Mucosa of rectum (tissue), 2 donors: ENCODE results near the gene FH.

Experiments
- H3K27ac ChIP-seq, 2 donors: one replicate each; pipeline ENCODE4 v1.7.0; 2013; ENCODE audit warnings: inconsistent platforms in 2 of 2, low read depth in 2 of 2, low read length in 2 of 2
- H3K27me3 ChIP-seq, 2 donors: one replicate each; pipeline ENCODE4 v1.7.0; 2013; ENCODE audit warnings: low read length in 2 of 2; ENCODE audit not compliant: control insufficient read depth in 2 of 2, insufficient read depth in 2 of 2
- H3K36me3 ChIP-seq, 2 donors: one replicate each; pipeline ENCODE4 v1.7.0; 2013; ENCODE audit warnings: low read length in 2 of 2; ENCODE audit not compliant: control insufficient read depth in 2 of 2, insufficient read depth in 2 of 2
- H3K4me1 ChIP-seq, 2 donors: one replicate each; pipeline ENCODE4 v1.7.0; 2013; ENCODE audit warnings: low read length in 2 of 2, mild to moderate bottlenecking in 1 of 2; ENCODE audit not compliant: control insufficient read depth in 2 of 2, insufficient read depth in 2 of 2
- H3K4me3 ChIP-seq, 2 donors: one replicate each; pipeline ENCODE4 v1.7.0; 2013; ENCODE audit warnings: low read length in 2 of 2
- H3K9ac ChIP-seq, 2 donors: one replicate each; pipeline ENCODE4 v1.7.0; 2013; ENCODE audit warnings: low read length in 2 of 2, low read depth in 1 of 2, mild to moderate bottlenecking in 1 of 2
- H3K9me3 ChIP-seq, 2 donors: one replicate each; pipeline ENCODE4 v1.7.0; 2013; ENCODE audit warnings: low read length in 2 of 2; ENCODE audit not compliant: control insufficient read depth in 2 of 2
- donor health status: healthy.
- donor health status: Normal muscosa, but diverticular disease.

FH gene

GRCh38 chr1:241525026-241525425 is 5.5 kb upstream of the FH start:
- Histone ChIP-seq H3K9ac (no peak overlapping the region), H3K9me3 (no peaks in the 10 kb centered on the region), H3K4me3 (no peak overlapping the region), H3K36me3 (no peaks in the 10 kb centered on the region), H3K27me3 (peaks cover 2% of the 10 kb centered on the region in 2 donors), H3K4me1 (peaks cover 0 to 2% of the 10 kb centered on the region in 2 donors), H3K27ac (no peak overlapping the region)

GRCh38 chr1:241521718-241522117 is 2.2 kb upstream of the FH start:
- peaks cover 0 to 4% of the 10 kb centered on the region in 2 donors for H3K4me1 ChIP-seq
- H3K27me3 ChIP-seq: peaks cover 2% of the 10 kb centered on the region in 2 donors
- no peak overlapping the region for H3K4me3 ChIP-seq
- H3K9ac ChIP-seq: no peak overlapping the region
- H3K36me3 ChIP-seq: no peaks in the 10 kb centered on the region
- no peaks in the 10 kb centered on the region for H3K9me3 ChIP-seq
- no peak overlapping the region for H3K27ac ChIP-seq

- peaks cover 0 to 4% of the 10 kb centered on the region in 2 donors for H3K4me1 ChIP-seq
- H3K36me3 ChIP-seq: no peaks in the 10 kb centered on the region
- no peaks in the 10 kb centered on the region for H3K27me3 ChIP-seq
- H3K27ac ChIP-seq: peak overlapping the region in 1 of 2 donors; percentile 92
- peak overlapping the region; percentile 90 to 96 for H3K4me3 ChIP-seq
- peak overlapping the region; percentile 14 to 88 for H3K9ac ChIP-seq
- H3K9me3 ChIP-seq: no peaks in the 10 kb centered on the region
These were observed 518 bp upstream of the FH start for GRCh38 chr1:241520080-241520465.

GRCh38 chr1:241518476-241519307 is 863 bp downstream of the FH start:
- no peaks in the 10 kb centered on the region for H3K27me3 ChIP-seq
- H3K9me3 ChIP-seq: no peaks in the 10 kb centered on the region
- H3K4me3 ChIP-seq: peak overlapping the region; percentile 90 to 96
- H3K4me1 ChIP-seq: peaks cover 0 to 4% of the 10 kb centered on the region in 2 donors
- H3K27ac ChIP-seq: peak overlapping the region; percentile 92 to 94
- no peaks in the 10 kb centered on the region for H3K36me3 ChIP-seq
- peak overlapping the region; percentile 78 to 88 for H3K9ac ChIP-seq

- H3K4me1 ChIP-seq: no peaks in the 10 kb centered on the region
- H3K9ac ChIP-seq: no peak overlapping the region
- H3K4me3 ChIP-seq: no peak overlapping the region
- peaks cover 27 to 31% of the 10 kb centered on the region in 2 donors for H3K36me3 ChIP-seq
- no peaks in the 10 kb centered on the region for H3K9me3 ChIP-seq
- H3K27ac ChIP-seq: no peak overlapping the region
- H3K27me3 ChIP-seq: no peaks in the 10 kb centered on the region
These were observed 6.2 kb downstream of the FH start for GRCh38 chr1:241513378-241513777.

GRCh38 chr1:241507189-241507863 is 12.2 kb downstream of the FH start:
- Histone ChIP-seq H3K4me1 (no peaks in the 10 kb centered on the region), H3K9ac (no peak overlapping the region), H3K27me3 (no peaks in the 10 kb centered on the region), H3K4me3 (no peak overlapping the region), H3K27ac (no peak overlapping the region), H3K36me3 (peaks cover 57 to 81% of the 10 kb centered on the region in 2 donors), H3K9me3 (no peaks in the 10 kb centered on the region)

- Histone ChIP-seq H3K9ac (no peak overlapping the region), H3K27me3 (no peaks in the 10 kb centered on the region), H3K9me3 (no peaks in the 10 kb centered on the region), H3K27ac (no peak overlapping the region), H3K4me3 (no peak overlapping the region), H3K36me3 (peaks cover 46 to 68% of the 10 kb centered on the region in 2 donors), H3K4me1 (no peaks in the 10 kb centered on the region)
These were observed 16.1 kb downstream of the FH start for GRCh38 chr1:241503444-241503843.

- Histone ChIP-seq H3K36me3 (peaks cover 51 to 67% of the 10 kb centered on the region in 2 donors), H3K27me3 (no peaks in the 10 kb centered on the region), H3K9ac (no peak overlapping the region), H3K9me3 (no peaks in the 10 kb centered on the region), H3K27ac (no peak overlapping the region), H3K4me3 (no peak overlapping the region), H3K4me1 (no peaks in the 10 kb centered on the region)
These were observed 19.6 kb downstream of the FH start for GRCh38 chr1:241499910-241500309.

GRCh38 chr1:241495741-241496140 is 23.8 kb downstream of the FH start:
- Histone ChIP-seq H3K4me3 (no peak overlapping the region), H3K9me3 (no peaks in the 10 kb centered on the region), H3K27ac (no peak overlapping the region), H3K4me1 (no peaks in the 10 kb centered on the region), H3K36me3 (peaks cover 34 to 48% of the 10 kb centered on the region in 2 donors), H3K9ac (no peak overlapping the region), H3K27me3 (no peaks in the 10 kb centered on the region)

GRCh38 chr1:241488739-241489138 is 30.8 kb downstream of the FH start:
- no peaks in the 10 kb centered on the region for H3K4me1 ChIP-seq
- no peak overlapping the region for H3K4me3 ChIP-seq
- no peaks in the 10 kb centered on the region for H3K9me3 ChIP-seq
- H3K9ac ChIP-seq: no peak overlapping the region
- H3K27me3 ChIP-seq: no peaks in the 10 kb centered on the region
- no peaks in the 10 kb centered on the region for H3K36me3 ChIP-seq
- no peak overlapping the region for H3K27ac ChIP-seq
